Liver (tissue), 9 donors: ENCODE data around the gene MLF2. TPM values are rescaled to one million over a fixed set of nuclear protein-coding genes. Genes with fewer than 3 reads are reported as not detected.

ENCODE experiments used
- DNase-seq: peaks from one replicate; pipeline ENCODE4 v3.0.0-alpha.2; 2017; ENCODE audit warnings: low spot score
- H3K27ac ChIP-seq, 2 donors: one replicate each; pipeline ENCODE4 v1.7.0; 2013; ENCODE audit warnings: inconsistent platforms in 2 of 2, low read length in 2 of 2, control low read depth in 1 of 2, low read depth in 1 of 2, mild to moderate bottlenecking in 1 of 2
- H3K27me3 ChIP-seq, 4 donors: one replicate each; pipeline versions ENCODE4 v1.6.1 to v1.7.0; 2013; ENCODE audit warnings: low read length in 3 of 4, inconsistent platforms in 1 of 4, mild to moderate bottlenecking in 1 of 4, moderate library complexity in 1 of 4; ENCODE audit not compliant: control insufficient read depth in 4 of 4, insufficient read depth in 4 of 4
- H3K36me3 ChIP-seq, 4 donors: one replicate each; pipeline versions ENCODE4 v1.6.1 to v1.7.0; 2013; ENCODE audit warnings: low read length in 3 of 4, mild to moderate bottlenecking in 3 of 4, low read depth in 1 of 4, moderate library complexity in 1 of 4; ENCODE audit not compliant: control insufficient read depth in 4 of 4, insufficient read depth in 3 of 4
- H3K4me1 ChIP-seq, 4 donors: one replicate each; pipeline versions ENCODE4 v1.6.1 to v1.7.0; 2013; ENCODE audit warnings: low read length in 3 of 4, mild to moderate bottlenecking in 3 of 4, moderate library complexity in 1 of 4; ENCODE audit not compliant: control insufficient read depth in 4 of 4, insufficient read depth in 4 of 4
- H3K4me3 ChIP-seq, 3 donors: one replicate each; pipeline versions ENCODE4 v1.6.1 to v1.7.0; 2013; ENCODE audit warnings: low read length in 3 of 3, control low read depth in 1 of 3, low read depth in 1 of 3, mild to moderate bottlenecking in 1 of 3
- H3K9ac ChIP-seq, 2 donors: one replicate each; pipeline ENCODE4 v1.7.0; 2013; ENCODE audit warnings: low read length in 2 of 2, mild to moderate bottlenecking in 2 of 2, moderate library complexity in 2 of 2, control low read depth in 1 of 2, low read depth in 1 of 2
- H3K9me3 ChIP-seq, 4 donors: one replicate each; pipeline versions ENCODE4 v1.6.1 to v1.7.0; 2013; ENCODE audit warnings: low read length in 3 of 4; ENCODE audit not compliant: control insufficient read depth in 4 of 4
- ATF3 ChIP-seq: IDR thresholded peaks from 2 replicates; pipeline ENCODE4 v1.6.1; 2016; ENCODE audit warnings: antibody characterized with exemption
- CTCF ChIP-seq: fragments of 150-350 bp; IDR thresholded peaks from 2 replicates; pipeline ENCODE4 v1.5.1; 2017; ENCODE audit warnings: improper control_type of control experiment, low read depth, low read length; ENCODE audit not compliant: missing input control
- EGR1 ChIP-seq, 2 donors: IDR thresholded peaks; 2 replicates each; pipeline ENCODE4 v1.6.1; 2016 to 2018; ENCODE audit warnings: antibody characterized with exemption in 2 of 2, low read depth in 2 of 2
- FOXA1 ChIP-seq: IDR thresholded peaks from 2 replicates; pipeline ENCODE4 v1.6.1; 2016; ENCODE audit warnings: antibody characterized with exemption
- FOXA2 ChIP-seq: IDR thresholded peaks from 2 replicates; pipeline ENCODE4 v1.6.1; 2016; ENCODE audit warnings: antibody characterized with exemption
- GABPA ChIP-seq, 2 donors: IDR thresholded peaks in 1 of 2; conservative IDR thresholded peaks in 1 of 2; 2 replicates each; pipeline ENCODE4 v1.6.1; 2016; ENCODE audit warnings: antibody characterized with exemption in 2 of 2, mild to moderate bottlenecking in 1 of 2, moderate library complexity in 1 of 2
- HNF4A ChIP-seq, 2 donors: conservative IDR thresholded peaks; 2 replicates each; pipeline ENCODE4 v1.6.1; 2016; ENCODE audit warnings: antibody characterized with exemption in 2 of 2, mild to moderate bottlenecking in 2 of 2
- HNF4G ChIP-seq: IDR thresholded peaks from 2 replicates; pipeline ENCODE4 v1.6.1; 2016; ENCODE audit warnings: antibody characterized with exemption
- JUND ChIP-seq, 2 donors: IDR thresholded peaks; 2 replicates each; pipeline ENCODE4 v1.6.1; 2016; ENCODE audit warnings: antibody characterized with exemption in 2 of 2
- MAX ChIP-seq: IDR thresholded peaks from 2 replicates; pipeline ENCODE4 v1.6.1; 2016; ENCODE audit warnings: antibody characterized with exemption
- NR2F2 ChIP-seq: IDR thresholded peaks from 2 replicates; pipeline ENCODE4 v1.6.1; 2016; ENCODE audit warnings: antibody characterized with exemption
- RAD21 ChIP-seq, 2 donors: IDR thresholded peaks; 2 replicates each; pipeline ENCODE4 v1.6.1; 2016; ENCODE audit warnings: antibody characterized with exemption in 2 of 2, mild to moderate bottlenecking in 2 of 2
- RXRA ChIP-seq, 2 donors: IDR thresholded peaks; 2 replicates each; pipeline ENCODE4 v1.6.1; 2017 to 2018; ENCODE audit warnings: antibody characterized with exemption in 2 of 2, mild to moderate bottlenecking in 1 of 2
- SP1 ChIP-seq: IDR thresholded peaks from 2 replicates; pipeline ENCODE4 v1.6.1; 2018; ENCODE audit warnings: antibody characterized with exemption, mild to moderate bottlenecking
- TAF1 ChIP-seq: conservative IDR thresholded peaks from 2 replicates; pipeline ENCODE4 v1.6.1; 2016; ENCODE audit warnings: antibody characterized with exemption, mild to moderate bottlenecking
- YY1 ChIP-seq: IDR thresholded peaks from 2 replicates; pipeline ENCODE4 v1.6.1; 2016; ENCODE audit warnings: antibody characterized with exemption, mild to moderate bottlenecking
- ZBTB33 ChIP-seq: IDR thresholded peaks from 2 replicates; pipeline ENCODE4 v1.6.1; 2016; ENCODE audit warnings: antibody characterized with exemption
- WGBS: extraction: QIAGEN DNeasy Blood & Tissue Kit; methylation state at CpG from one replicate; pipeline ENCODE4 v1.1.7; 2013; 5-methylcytosine and 5-hydroxymethylcytosine counted together
- polyA plus RNA-seq, 2 donors: library from polyadenylated mRNA; stranded (reverse) in 1 of 2; unstranded in 1 of 2; fragments of 200-250 nt in 1 of 2; fragments of >200 nt in 1 of 2; fragmentation: Nextera tagmentation in 1 of 2; extraction: Ambion mirVana in 1 of 2; gene quantifications; one replicate each; pipeline versions ENCODE4 v1.2.1 to v1.2.3, GENCODE V29; 2013 to 2015
- total RNA-seq, 2 donors: library from RNA; depleted of rRNA; stranded (reverse); fragments of >200 nt; gene quantifications; one replicate each; pipeline ENCODE4 v1.2.3, GENCODE V29; 2014
- donor health status: healthy.
- donor health status: healthy.
- donor health status: healthy.
- donor health status: healthy.
- donor health status: healthy.

MLF2 gene
- total and polyA plus RNA-seq, 4 donors = 59.6 to 235 (median 163) TPM

- TF ChIP-seq SP1 (peak; percentile 39), ZBTB33 (peak; percentile 63), RAD21 (IDR thresholded peaks at IDR 0.05) (peak; percentile 29 to 48), MAX (no peak), FOXA1 (peak; percentile 59)
Measured at GRCh38 chr12:6775185-6776174, 22.5 kb upstream of the MLF2 start (continued).

- H3K9me3 ChIP-seq = no peaks in the 10 kb centered on the region
- peaks cover 0 to 6% (median 2%) of the 10 kb centered on the region in 4 donors for H3K36me3 ChIP-seq
- no peak overlapping the region for H3K4me3 ChIP-seq
- no peak for TF ChIP-seq FOXA1
- no peak for TF ChIP-seq YY1
- TF ChIP-seq HNF4A (conservative IDR thresholded peaks at IDR 0.05) = no peak
- no peak for TF ChIP-seq RXRA (IDR thresholded peaks at IDR 0.05)
- TF ChIP-seq HNF4G = no peak
- no peak for TF ChIP-seq SP1
- no peak for TF ChIP-seq GABPA (IDR thresholded peaks at IDR 0.05 in 1 of 2, conservative IDR thresholded peaks at IDR 0.05 in 1 of 2)
- no peak for TF ChIP-seq JUND (IDR thresholded peaks at IDR 0.05)
- TF ChIP-seq TAF1 = no peak
- no peak for DNase-seq
- H3K4me1 ChIP-seq = peaks cover 12 to 87% (median 60%) of the 10 kb centered on the region in 4 donors
- 87% methylated on average over 15 of the region's 15 CpGs for WGBS
- no peaks in the 10 kb centered on the region for H3K27me3 ChIP-seq
- H3K27ac ChIP-seq = peak overlapping the region; percentile 48 to 49
- H3K9ac ChIP-seq = no peak overlapping the region
Measured at GRCh38 chr12:6774499-6775062, 21.6 kb upstream of the MLF2 start.

GRCh38 chr12:6773590-6774351, 20.8 kb upstream of the MLF2 start:
- 65% methylated on average over 60 of the region's 60 CpGs for WGBS
- H3K4me3 ChIP-seq = peak overlapping the region in 1 of 3 donors; percentile 1
- DNase-seq = no peak
- H3K9ac ChIP-seq = no peak overlapping the region
- H3K27me3 ChIP-seq = no peaks in the 10 kb centered on the region
- peaks cover 14 to 87% (median 61%) of the 10 kb centered on the region in 4 donors for H3K4me1 ChIP-seq
- no peaks in the 10 kb centered on the region for H3K9me3 ChIP-seq
- H3K27ac ChIP-seq = peak overlapping the region; percentile 48 to 49
- peaks cover 0 to 8% (median 4%) of the 10 kb centered on the region in 4 donors for H3K36me3 ChIP-seq
- TF ChIP-seq GABPA (IDR thresholded peaks at IDR 0.05 in 1 of 2, conservative IDR thresholded peaks at IDR 0.05 in 1 of 2) = no peak
- TF ChIP-seq JUND (IDR thresholded peaks at IDR 0.05) = no peak
- no peak for TF ChIP-seq FOXA1
- TF ChIP-seq SP1 = no peak
- no peak for TF ChIP-seq TAF1
- TF ChIP-seq ZBTB33 = no peak
- TF ChIP-seq MAX = no peak
- no peak for TF ChIP-seq NR2F2
- no peak for TF ChIP-seq HNF4G
- TF ChIP-seq YY1 = no peak
- TF ChIP-seq RXRA (IDR thresholded peaks at IDR 0.05) = no peak
- TF ChIP-seq CTCF = no peak
- no peak for TF ChIP-seq EGR1 (IDR thresholded peaks at IDR 0.05; ENCODE audit: low read depth in 2 of 2)
- TF ChIP-seq ATF3 = no peak
- no peak for TF ChIP-seq HNF4A (conservative IDR thresholded peaks at IDR 0.05)
- TF ChIP-seq FOXA2 = no peak
